HCT116 (cell line): ENCODE data around the gene LHX2. TPM values are rescaled to one million over a fixed set of nuclear protein-coding genes. Genes with fewer than 3 reads are reported as not detected.
A peak's percentile ranks its signal among the peaks of the same experiment; 100 is the strongest.

Experiments used
- ATAC-seq: fragments of 200-7000 bp; cut with Tn5 transposase; 2 replicates; pipeline ENCODE4 v1.9.1; 2020; ENCODE audit warnings: mild to moderate bottlenecking, moderate library complexity
- BruUV-seq: library from RNA; stranded (reverse); fragments of 400-500 nt; replicated peaks from 2 replicates; lab custom pipeline; 2021; lab: Mats Ljungman, UMichigan
- CTCF ChIA-PET: fragments of 300-600 bp; sonication (Branson Sonifier 250); formaldehyde crosslinking; loops from one replicate; lab custom pipeline; 2021; ENCODE audit warnings: antibody characterized with exemption; lab: Charles Lee
- POLR2A ChIA-PET: fragments of 300-600, 350-600 bp; sonication (Branson Sonifier 250); formaldehyde crosslinking; loops from one replicate; lab custom pipeline; 2021; ENCODE audit warnings: antibody characterized with exemption; lab: Charles Lee
- RAD21 ChIA-PET, 2 experiments: fragments of 300-600 bp; sonication (Branson Sonifier 250); formaldehyde crosslinking; loops; one replicate each; lab custom pipeline; 2023; ENCODE audit warnings: low total read pairs in 2 of 2; ENCODE audit not compliant: uncharacterized antibody in 2 of 2, unreplicated experiment in 2 of 2, low non-redundant PET in 1 of 2; lab: Charles Lee
- DNase-seq: peaks from one replicate; pipeline ENCODE4 v3.0.0-alpha.2; 2010; ENCODE audit warnings: low read depth, low spot score
- H2AFZ ChIP-seq: fragments of 200-600 bp; shearing (Covaris generic), sonication (generic); 2 replicates; pipeline ENCODE4 v1.6.1; 2017; ENCODE audit warnings: low read depth, mixed run types, mixed read lengths, antibody characterized with exemption, low read length; ENCODE audit not compliant: poor library complexity, severe bottlenecking
- H3K27ac ChIP-seq: 2 replicates; pipeline ENCODE4 v1.5.1; 2012; ENCODE audit warnings: low read depth, low read length
- H3K27me3 ChIP-seq: fragments of 200-600 bp; sonication (generic); 2 replicates; pipeline ENCODE4 v1.6.1; 2016; ENCODE audit warnings: mixed run types, low read length, mixed read lengths; ENCODE audit not compliant: insufficient read depth
- H3K36me3 ChIP-seq, 2 experiments: fragments of 200-500 bp in 1 of 2; fragments of 200-600 bp in 1 of 2; sonication (Bioruptor generic) in 1 of 2; sonication (generic) in 1 of 2; 2 replicates each; pipeline versions ENCODE4 v1.5.1 to v1.6.1; 2014 to 2016; ENCODE audit warnings: low read length in 2 of 2, inconsistent platforms in 1 of 2, mixed read lengths in 1 of 2, mixed run types in 1 of 2; ENCODE audit not compliant: insufficient read depth in 2 of 2, control insufficient read depth in 1 of 2
- H3K4me1 ChIP-seq, 2 experiments: fragments of 200-600 bp in 1 of 2; sonication (generic) in 1 of 2; 2 replicates each; pipeline versions ENCODE4 v1.5.1 to v1.6.1; 2012 to 2017; ENCODE audit warnings: low read length in 2 of 2, inconsistent platforms in 1 of 2, mild to moderate bottlenecking in 1 of 2, mixed read lengths in 1 of 2, mixed run types in 1 of 2, moderate library complexity in 1 of 2; ENCODE audit not compliant: insufficient read depth in 2 of 2, control insufficient read depth in 1 of 2
- H3K4me2 ChIP-seq: fragments of 200-600 bp; sonication (generic); 2 replicates; pipeline ENCODE4 v1.6.1; 2017; ENCODE audit warnings: mixed run types, low read length, mixed read lengths
- H3K4me3 ChIP-seq, 2 experiments: fragments of 200-600 bp in 1 of 2; sonication (generic) in 1 of 2; replicated peaks in 1 of 2; 2 replicates each; pipeline ENCODE4 v1.5.1; 2011 to 2016; ENCODE audit warnings: low read length in 2 of 2, control low read depth in 1 of 2, low read depth in 1 of 2, mild to moderate bottlenecking in 1 of 2, mixed read lengths in 1 of 2, mixed run types in 1 of 2
- H3K79me2 ChIP-seq: fragments of 200-600 bp; sonication (generic); 2 replicates; pipeline ENCODE4 v1.6.1; 2017; ENCODE audit warnings: mild to moderate bottlenecking, mixed run types, low read length, moderate library complexity, mixed read lengths; ENCODE audit not compliant: insufficient read depth
- H3K9ac ChIP-seq: fragments of 200-600 bp; sonication (generic); 2 replicates; pipeline ENCODE4 v1.6.1; 2016; ENCODE audit warnings: low read length, mixed read lengths
- H3K9me2 ChIP-seq: fragments of 200-600 bp; sonication (generic), shearing (Covaris generic); 2 replicates; pipeline ENCODE4 v1.6.1; 2017; ENCODE audit warnings: mixed run types, mild to moderate bottlenecking, moderate library complexity; ENCODE audit not compliant: insufficient read depth
- H3K9me3 ChIP-seq, 2 experiments: fragments of 200-500 bp in 1 of 2; fragments of 200-600 bp in 1 of 2; sonication (Bioruptor generic) in 1 of 2; sonication (generic) in 1 of 2; 2 replicates each; pipeline ENCODE4 v1.6.1; 2014 to 2017; ENCODE audit warnings: low read length in 2 of 2, mixed read lengths in 2 of 2, inconsistent platforms in 1 of 2, low read depth in 1 of 2, mild to moderate bottlenecking in 1 of 2, mixed run types in 1 of 2, moderate library complexity in 1 of 2; ENCODE audit not compliant: control insufficient read depth in 1 of 2, insufficient read depth in 1 of 2
- H4K20me1 ChIP-seq: fragments of 200-600 bp; sonication (generic), shearing (Covaris generic); 2 replicates; pipeline ENCODE4 v1.6.1; 2017; ENCODE audit warnings: mixed run types, mild to moderate bottlenecking, moderate library complexity; ENCODE audit not compliant: insufficient read depth
- CBX3 ChIP-seq: IDR thresholded peaks from 2 replicates; pipeline ENCODE4 v1.6.1; 2012; ENCODE audit warnings: low read depth
- EGR1 ChIP-seq: IDR thresholded peaks from 2 replicates; pipeline ENCODE4 v1.6.1; 2012; ENCODE audit warnings: low read depth
- EZH2phosphoT487 ChIP-seq: fragments of 200-600 bp; IDR thresholded peaks from 2 replicates; pipeline ENCODE4 v1.6.1; 2018; ENCODE audit warnings: antibody characterized with exemption, borderline replicate concordance
- FOSL1 ChIP-seq: IDR thresholded peaks from 2 replicates; pipeline ENCODE4 v1.6.1; 2012; ENCODE audit warnings: low read depth
- JUND ChIP-seq: IDR thresholded peaks from 2 replicates; pipeline ENCODE4 v1.6.1; 2012
- POLR2A ChIP-seq: IDR thresholded peaks from 2 replicates; pipeline ENCODE4 v1.7.0; 2011; ENCODE audit warnings: borderline replicate concordance; ENCODE audit not compliant: insufficient read depth, insufficient read length; ENCODE audit errors: extremely low read depth
- POLR2AphosphoS5 ChIP-seq: IDR thresholded peaks from 2 replicates; pipeline ENCODE4 v1.6.1; 2011; ENCODE audit warnings: mild to moderate bottlenecking, low read depth, low read length, moderate library complexity
- RAD21 ChIP-seq: IDR thresholded peaks from 2 replicates; pipeline ENCODE4 v1.6.1; 2012; ENCODE audit warnings: low read depth, mild to moderate bottlenecking
- SIN3A ChIP-seq: IDR thresholded peaks from 2 replicates; pipeline ENCODE4 v1.6.1; 2012; ENCODE audit warnings: low read depth
- SP1 ChIP-seq: IDR thresholded peaks from 2 replicates; pipeline ENCODE4 v1.6.1; 2012; ENCODE audit warnings: low read depth
- SRF ChIP-seq: IDR thresholded peaks from 2 replicates; pipeline ENCODE4 v1.6.1; 2012; ENCODE audit warnings: low read depth
- TCF7L2 ChIP-seq: IDR thresholded peaks from 2 replicates; pipeline ENCODE4 v1.7.0; 2011; ENCODE audit warnings: borderline replicate concordance, inconsistent platforms; ENCODE audit not compliant: insufficient read depth, insufficient read length; ENCODE audit errors: extremely low read depth
- YY1 ChIP-seq: IDR thresholded peaks from 2 replicates; pipeline ENCODE4 v1.6.1; 2011; ENCODE audit warnings: low read length, low read depth, moderate library complexity, mild to moderate bottlenecking; ENCODE audit not compliant: insufficient replicate concordance; ENCODE audit errors: extremely low read depth
- ZFX ChIP-seq: fragments of 450-650 bp; IDR thresholded peaks from 2 replicates; pipeline ENCODE4 v1.6.1; 2017
- ZNF274 ChIP-seq: fragments of 200-500 bp; sonication (Bioruptor generic); IDR thresholded peaks from 2 replicates; pipeline ENCODE4 v1.6.1; 2014; ENCODE audit warnings: mild to moderate bottlenecking, low read depth, low read length, inconsistent platforms
- intact Hi-C: fragments of 100-400 bp; cut with micrococcal nuclease; formaldehyde crosslinking; loops from 2 replicates; pipeline ENCODE4 v1.10.0; 2022
- total RNA-seq: library from RNA; stranded (reverse); gene quantifications from one replicate; pipeline ENCODE4 v1.2.1, GENCODE V29; 2021; ENCODE audit not compliant: unreplicated experiment
- TF ChIP-seq, protein P1 (sequence below), 3 experiments: fragments of 200-600 bp in 1 of 3; sonication (generic) in 1 of 3; IDR thresholded peaks in 2 of 3; conservative IDR thresholded peaks in 1 of 3; 2 replicates each; pipeline ENCODE4 v1.5.1; 2012 to 2017; ENCODE audit warnings: low read depth in 2 of 3, low read length in 2 of 3, antibody characterized with exemption in 1 of 3, borderline replicate concordance in 1 of 3, control low read depth in 1 of 3, mild to moderate bottlenecking in 1 of 3, mixed read lengths in 1 of 3, mixed run types in 1 of 3, moderate library complexity in 1 of 3; ENCODE audit not compliant: insufficient read depth in 1 of 3
- TF ChIP-seq, protein P2 (sequence below): IDR thresholded peaks from 2 replicates; pipeline ENCODE4 v1.6.1; 2012
- TF ChIP-seq, protein P3 (sequence below): IDR thresholded peaks from 2 replicates; pipeline ENCODE4 v1.6.1; 2012; ENCODE audit warnings: low read depth

The LHX2 gene
- total RNA-seq, 1 experiment from 2014 or later: 10.2 TPM

DNA sequence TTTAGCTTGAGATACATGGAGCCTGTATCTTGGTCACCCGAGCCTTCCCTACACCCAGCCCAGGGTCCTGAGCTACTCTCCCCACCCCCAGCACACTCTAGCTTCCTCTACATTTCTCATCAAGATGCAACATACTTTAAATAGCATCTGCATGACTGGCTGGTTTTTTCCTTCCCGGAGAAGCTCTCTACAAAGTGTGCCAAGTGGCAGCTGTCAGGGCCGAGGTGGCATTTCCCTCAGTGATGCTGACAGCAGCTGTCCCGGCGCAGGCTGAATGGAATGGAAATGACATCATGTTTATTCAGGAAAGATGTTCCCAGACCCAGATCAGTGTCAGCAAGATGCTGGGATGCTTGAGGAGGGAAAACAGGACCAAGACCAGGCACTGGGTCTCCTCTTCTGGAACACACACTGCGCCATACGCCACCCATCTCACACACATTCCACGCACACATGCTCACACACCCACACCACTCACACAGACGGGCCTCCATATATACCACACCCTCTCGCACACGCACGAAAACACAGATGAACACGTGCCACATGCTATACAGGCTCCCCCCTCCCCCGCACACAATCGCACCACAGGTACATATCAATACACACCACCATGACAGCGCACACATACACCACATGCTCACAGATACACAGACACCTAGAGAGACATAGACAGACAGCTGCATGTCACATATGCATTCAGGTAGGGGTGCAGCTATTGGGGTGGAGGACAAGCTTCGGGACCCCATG, 67.8 kb downstream of the LHX2 start:
- TF ChIP-seq POLR2A (no peak), SIN3A (no peak), POLR2AphosphoS5 (no peak), FOSL1 (no peak), SP1 (no peak), YY1 (no peak), RAD21 (no peak), CBX3 (no peak), EGR1 (no peak), EZH2phosphoT487 (no peak), JUND (no peak), ZNF274 (no peak), TCF7L2 (no peak), ZFX (no peak), SRF (no peak)
- TF ChIP-seq, protein P1, sequence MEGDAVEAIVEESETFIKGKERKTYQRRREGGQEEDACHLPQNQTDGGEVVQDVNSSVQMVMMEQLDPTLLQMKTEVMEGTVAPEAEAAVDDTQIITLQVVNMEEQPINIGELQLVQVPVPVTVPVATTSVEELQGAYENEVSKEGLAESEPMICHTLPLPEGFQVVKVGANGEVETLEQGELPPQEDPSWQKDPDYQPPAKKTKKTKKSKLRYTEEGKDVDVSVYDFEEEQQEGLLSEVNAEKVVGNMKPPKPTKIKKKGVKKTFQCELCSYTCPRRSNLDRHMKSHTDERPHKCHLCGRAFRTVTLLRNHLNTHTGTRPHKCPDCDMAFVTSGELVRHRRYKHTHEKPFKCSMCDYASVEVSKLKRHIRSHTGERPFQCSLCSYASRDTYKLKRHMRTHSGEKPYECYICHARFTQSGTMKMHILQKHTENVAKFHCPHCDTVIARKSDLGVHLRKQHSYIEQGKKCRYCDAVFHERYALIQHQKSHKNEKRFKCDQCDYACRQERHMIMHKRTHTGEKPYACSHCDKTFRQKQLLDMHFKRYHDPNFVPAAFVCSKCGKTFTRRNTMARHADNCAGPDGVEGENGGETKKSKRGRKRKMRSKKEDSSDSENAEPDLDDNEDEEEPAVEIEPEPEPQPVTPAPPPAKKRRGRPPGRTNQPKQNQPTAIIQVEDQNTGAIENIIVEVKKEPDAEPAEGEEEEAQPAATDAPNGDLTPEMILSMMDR (IDR thresholded peaks at IDR 0.05 in 2 of 3, conservative IDR thresholded peaks at IDR 0.05 in 1 of 3; ENCODE audit: borderline replicate concordance in 1 of 3, insufficient read depth in 1 of 3, low read depth in 2 of 3, low read length in 2 of 3): no peak
- TF ChIP-seq, protein P2, sequence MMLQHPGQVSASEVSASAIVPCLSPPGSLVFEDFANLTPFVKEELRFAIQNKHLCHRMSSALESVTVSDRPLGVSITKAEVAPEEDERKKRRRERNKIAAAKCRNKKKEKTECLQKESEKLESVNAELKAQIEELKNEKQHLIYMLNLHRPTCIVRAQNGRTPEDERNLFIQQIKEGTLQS: no peak
- TF ChIP-seq, protein P3, sequence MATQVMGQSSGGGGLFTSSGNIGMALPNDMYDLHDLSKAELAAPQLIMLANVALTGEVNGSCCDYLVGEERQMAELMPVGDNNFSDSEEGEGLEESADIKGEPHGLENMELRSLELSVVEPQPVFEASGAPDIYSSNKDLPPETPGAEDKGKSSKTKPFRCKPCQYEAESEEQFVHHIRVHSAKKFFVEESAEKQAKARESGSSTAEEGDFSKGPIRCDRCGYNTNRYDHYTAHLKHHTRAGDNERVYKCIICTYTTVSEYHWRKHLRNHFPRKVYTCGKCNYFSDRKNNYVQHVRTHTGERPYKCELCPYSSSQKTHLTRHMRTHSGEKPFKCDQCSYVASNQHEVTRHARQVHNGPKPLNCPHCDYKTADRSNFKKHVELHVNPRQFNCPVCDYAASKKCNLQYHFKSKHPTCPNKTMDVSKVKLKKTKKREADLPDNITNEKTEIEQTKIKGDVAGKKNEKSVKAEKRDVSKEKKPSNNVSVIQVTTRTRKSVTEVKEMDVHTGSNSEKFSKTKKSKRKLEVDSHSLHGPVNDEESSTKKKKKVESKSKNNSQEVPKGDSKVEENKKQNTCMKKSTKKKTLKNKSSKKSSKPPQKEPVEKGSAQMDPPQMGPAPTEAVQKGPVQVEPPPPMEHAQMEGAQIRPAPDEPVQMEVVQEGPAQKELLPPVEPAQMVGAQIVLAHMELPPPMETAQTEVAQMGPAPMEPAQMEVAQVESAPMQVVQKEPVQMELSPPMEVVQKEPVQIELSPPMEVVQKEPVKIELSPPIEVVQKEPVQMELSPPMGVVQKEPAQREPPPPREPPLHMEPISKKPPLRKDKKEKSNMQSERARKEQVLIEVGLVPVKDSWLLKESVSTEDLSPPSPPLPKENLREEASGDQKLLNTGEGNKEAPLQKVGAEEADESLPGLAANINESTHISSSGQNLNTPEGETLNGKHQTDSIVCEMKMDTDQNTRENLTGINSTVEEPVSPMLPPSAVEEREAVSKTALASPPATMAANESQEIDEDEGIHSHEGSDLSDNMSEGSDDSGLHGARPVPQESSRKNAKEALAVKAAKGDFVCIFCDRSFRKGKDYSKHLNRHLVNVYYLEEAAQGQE: no peak
- intact Hi-C loops: no loop called here
- Histone ChIP-seq H3K27ac (no peak overlapping the region), H3K27me3 (no peaks in the 10 kb centered on the region), H3K9me2 (no peaks in the 10 kb centered on the region), H3K36me3 (no peaks in the 10 kb centered on the region), H4K20me1 (no peaks in the 10 kb centered on the region), H3K9ac (peak overlapping the region; percentile 23; the same call in 1 of the 2 replicates), H3K4me2 (peak overlapping the region; percentile 62), H3K9me3 (no peaks in the 10 kb centered on the region), H2AFZ (no peak overlapping the region), H3K4me3 (no peak overlapping the region), H3K4me1 (peaks cover 23 to 56% of the 10 kb centered on the region in 2 experiments), H3K79me2 (no peaks in the 10 kb centered on the region)
- RAD21 ChIA-PET: no interaction called here
- CTCF ChIA-PET: no interaction called here
- POLR2A ChIA-PET: no interaction called here
- BruUV-seq: no TSS peak
- DNase-seq (no peak), ATAC-seq (peak; percentile 33)
